GM21786 (cell line): Measurements from ENCODE around the gene ITGA6.

ENCODE experiments used
- ATAC-seq: cut with Tn5 transposase; IDR thresholded peaks from one replicate; pipeline ENCODE4 v1.9.1; 2021; ENCODE audit not compliant: unreplicated experiment

The ITGA6 gene

DNA sequence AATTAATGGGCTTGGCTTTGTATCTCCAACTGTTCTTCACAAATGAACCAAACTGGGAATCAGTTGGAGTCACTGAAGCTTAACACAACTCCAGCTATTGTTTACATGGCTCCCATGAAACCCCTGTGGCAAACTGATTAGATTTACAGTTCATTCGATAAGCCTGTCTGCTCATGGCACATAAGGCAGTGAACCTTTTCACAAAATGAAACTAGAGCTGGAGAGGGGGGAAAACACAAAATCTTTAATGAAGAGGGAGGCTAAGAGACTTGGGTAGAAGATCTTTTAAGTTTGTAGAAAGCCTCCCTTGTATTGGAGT is 11.6 kb upstream of the ITGA6 start:
- no peak for ATAC-seq

DNA sequence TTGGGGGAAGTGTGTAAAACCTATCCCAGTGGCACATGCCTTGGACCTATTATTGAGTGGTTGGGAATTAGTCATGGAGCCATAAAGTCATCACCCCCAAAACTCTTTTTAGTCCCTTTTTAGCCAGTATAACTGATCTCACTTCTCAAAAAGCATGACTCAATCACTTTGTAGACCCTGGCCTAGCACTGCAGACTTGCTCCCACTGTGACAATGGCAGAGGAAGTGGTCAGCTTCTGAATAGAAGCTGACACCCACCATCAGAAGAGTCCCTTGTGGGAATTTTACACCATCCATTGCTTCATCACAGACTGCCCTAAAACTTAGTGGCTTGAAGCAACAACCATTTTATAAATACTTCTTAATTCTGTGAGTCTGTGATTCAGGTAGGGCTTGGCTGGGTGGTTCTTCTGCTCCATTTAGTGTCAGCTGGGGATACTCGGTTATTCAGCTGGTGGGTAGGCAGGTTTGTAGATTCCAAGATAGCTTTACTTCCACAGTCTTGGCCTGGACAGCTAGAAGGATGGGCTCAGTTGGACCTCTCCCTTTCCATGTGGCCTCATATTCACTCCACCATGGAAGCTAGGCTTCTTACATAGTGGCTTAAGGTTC is 10.8 kb upstream of the ITGA6 start:
- no peak for ATAC-seq

DNA sequence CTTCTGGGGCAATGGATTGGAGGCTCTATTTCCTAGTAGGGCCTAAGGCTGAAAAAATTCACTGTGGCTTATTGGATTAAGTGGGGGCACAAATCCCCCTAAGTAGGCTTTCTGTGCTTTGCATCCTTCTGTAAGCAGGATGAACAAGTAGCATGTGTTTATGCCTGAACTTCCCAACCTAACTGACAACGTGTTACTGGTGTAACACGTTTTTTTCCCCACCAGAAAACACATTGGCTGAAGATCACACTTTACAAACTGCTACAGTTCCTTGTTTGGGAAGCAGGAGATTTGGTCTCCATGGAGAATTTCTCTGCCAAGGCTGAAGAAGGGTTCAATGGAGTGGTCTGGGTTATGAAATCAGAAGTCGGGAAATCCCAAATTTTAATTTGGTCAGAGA is 7.2 kb upstream of the ITGA6 start:
- no peak for ATAC-seq

DNA sequence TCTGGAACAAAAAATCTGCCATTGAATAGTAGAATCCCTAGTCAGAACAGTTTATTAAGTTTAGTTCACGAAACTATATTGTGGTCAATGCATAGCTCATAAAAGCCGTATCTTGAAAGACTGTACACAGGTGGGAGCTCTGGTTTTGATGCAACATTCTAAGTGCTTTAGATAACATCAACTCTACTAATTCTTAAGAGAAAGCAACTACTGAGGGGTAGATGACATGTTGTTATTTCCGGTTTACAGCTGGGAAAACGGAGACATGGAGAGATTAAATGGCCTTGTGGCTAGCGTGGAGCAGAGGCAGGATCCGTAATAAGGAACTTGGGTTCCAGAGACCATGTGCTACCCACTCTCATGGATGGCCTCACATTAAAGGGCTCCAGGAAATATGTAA is 4.2 kb upstream of the ITGA6 start:
- ATAC-seq = no peak

DNA sequence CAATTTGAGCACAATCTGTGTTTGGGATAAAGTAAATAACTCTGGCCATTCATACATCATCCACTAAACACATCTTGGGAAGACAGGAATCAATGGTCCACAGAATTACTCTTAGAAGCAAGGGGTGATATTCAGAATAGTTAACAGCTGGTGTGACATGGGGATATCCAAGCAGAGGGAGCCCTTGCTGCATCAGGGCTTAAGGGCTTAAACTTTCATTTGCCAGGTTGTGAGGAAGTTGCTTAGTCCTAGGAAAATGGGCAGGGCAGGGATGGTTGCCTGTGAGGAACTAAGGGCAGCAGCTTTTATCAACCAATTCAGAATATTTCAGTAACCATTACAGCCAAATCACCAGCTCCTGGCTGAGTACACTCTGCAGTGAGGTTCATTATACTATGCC is 2.0 kb upstream of the ITGA6 start:
- ATAC-seq = no peak

DNA sequence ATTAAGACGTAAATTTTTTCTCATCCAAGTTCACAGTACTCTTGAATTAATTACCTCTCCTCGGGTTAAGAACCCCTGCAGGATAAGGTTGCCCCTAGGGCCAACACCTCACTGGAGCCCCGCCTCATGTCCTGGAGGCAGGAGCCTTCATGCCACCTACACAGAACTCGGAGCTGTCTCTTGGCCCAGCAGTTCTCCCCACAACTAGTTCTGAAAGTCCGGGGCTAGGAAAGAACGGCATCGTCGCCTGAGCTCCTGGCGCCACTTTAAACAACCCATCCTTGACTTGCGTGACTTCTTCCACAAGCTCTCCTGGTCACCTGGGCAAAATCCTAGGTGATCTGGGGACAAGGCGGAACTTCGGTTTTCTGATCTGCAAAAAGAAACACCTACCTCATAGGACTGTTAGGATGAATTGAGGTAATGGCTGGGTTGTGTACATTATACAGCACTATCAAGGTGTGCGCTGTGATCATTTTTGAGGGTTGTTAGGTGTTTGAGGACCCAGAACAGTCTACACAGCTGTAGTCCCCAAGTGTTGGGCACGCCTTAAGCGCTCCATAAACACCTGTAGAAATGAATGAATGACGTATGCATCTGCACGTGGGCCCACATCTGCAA is 641 bp upstream of the ITGA6 start:
- no peak for ATAC-seq

DNA sequence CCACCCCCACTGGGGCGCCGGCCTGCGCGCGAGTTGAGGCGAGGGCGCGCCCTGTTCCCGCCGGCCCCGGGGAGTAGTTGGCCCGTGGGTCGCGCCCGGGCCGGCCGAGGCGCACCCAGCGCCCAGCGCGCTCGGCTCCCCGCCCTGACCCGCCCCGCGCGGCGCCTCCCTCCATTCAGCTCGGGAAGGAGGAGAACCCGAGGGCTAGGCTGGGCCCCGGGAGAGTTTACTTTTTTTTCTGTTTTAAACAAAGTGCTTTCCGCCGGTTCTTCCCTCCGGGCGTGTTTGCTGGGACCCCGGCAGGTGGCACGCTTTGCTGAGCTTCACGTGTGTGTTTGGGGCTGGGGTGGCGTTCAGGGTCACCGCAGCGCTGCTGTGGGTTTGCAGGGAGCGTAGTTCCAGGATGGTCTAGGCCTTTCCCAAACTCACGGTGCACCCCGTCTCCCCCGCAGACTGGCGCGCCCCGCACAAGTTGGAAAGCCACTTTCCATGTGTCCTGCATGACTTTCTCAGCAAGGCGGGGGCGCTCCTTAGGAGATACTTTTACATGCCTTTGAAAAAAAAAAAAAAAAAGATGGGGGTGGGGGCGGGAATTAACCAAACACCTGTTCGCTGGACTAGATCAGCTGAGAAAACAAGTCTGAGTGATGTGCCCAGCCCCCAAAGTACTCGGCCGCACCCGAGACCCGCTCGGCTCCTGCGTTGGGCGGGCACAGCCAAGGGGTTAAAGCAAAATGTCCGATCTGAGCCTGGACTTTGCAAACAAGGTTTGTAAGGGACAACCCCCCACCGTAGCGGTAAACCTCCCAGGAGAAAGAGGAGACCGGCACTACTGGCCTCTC is 825 bp downstream of the ITGA6 start:
- no peak for ATAC-seq

DNA sequence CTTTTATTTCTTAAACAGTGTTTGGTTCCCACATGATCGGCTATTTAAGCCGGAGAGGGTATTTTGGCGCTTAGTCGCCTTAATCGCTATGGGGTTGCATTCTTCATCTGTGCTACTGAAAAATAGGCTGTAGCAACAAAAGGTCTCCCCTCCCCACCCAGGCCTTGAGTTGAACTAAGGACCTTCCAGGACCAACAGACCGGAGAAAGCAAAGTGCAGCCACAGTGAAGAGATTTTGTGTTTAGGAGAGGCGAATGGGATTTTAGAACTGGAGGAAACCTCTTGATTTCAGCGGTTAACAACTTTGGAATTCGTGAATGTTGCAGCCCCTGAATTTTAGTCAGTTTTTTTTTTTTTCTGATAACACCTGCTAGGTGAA is 1.4 kb downstream of the ITGA6 start:
- ATAC-seq = no peak

DNA sequence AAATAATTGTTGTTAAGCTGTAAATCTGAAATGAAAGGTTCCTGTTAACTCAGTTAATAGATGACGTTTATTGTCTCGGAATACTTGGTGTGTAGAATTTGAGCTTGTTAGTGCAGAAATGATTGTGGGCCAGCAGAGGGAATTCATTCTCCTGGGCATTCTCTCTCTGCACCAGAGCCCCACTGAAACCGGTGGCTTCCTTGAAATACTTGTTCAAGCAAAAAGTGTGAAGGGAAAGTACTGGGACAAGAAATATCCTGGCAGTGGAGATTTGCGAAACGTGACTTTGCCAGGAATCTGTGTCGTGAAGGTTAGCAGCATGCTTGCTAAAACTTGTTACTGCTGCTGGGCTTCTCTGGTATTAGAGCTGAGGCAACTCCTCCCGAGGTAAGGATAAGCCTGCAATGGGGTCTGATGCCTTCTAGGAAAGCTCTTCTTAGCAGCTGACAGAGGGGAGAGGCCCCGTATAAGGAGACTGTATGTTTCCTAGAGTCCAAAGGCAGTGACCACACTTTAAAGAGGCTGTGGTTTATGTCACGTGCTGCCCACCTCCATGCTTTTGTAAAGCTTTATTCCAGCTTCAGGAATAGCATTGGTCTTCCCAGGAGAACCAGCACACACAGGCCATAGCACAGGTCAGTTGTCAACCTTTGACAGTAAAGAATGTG is 2.0 kb downstream of the ITGA6 start:
- no peak for ATAC-seq

DNA sequence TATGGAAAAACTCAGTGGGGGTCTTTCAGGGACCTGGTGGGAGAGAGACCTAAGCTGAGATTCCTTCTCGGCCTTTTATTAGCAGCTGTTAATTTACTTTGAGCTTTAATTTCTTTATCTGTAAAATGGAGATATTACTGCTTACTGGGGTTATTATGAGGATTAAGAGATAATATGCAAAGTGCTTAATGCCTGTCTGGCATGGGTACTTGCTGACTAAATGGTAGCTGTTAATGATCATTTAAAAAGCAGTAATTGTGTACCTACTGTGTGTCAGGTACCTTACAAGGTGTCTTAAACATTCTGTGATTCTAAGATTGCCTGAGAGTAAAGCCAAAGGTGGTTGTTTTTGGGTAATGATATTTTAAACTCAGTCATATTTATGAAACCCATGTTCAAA is 2.6 kb downstream of the ITGA6 start:
- ATAC-seq = no peak

DNA sequence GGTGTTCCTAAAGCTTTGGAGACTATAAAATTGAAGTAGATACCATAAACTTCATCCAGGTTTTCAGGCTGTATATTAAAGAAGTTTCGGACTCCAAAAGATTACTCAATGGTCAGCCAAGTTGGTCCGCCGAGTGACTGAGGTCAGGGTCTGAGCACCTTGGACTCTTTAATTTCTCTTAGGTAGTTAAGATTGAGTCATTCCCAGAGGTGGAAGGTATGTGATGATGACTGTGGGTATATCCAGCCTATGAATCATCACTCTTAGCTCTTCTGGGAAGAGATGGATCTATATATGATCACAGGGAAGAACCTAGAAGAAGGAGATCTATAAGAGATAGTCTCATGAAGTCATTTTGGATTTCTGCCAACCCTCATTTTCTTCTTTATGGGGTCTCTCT is 3.3 kb downstream of the ITGA6 start:
- ATAC-seq = no peak

DNA sequence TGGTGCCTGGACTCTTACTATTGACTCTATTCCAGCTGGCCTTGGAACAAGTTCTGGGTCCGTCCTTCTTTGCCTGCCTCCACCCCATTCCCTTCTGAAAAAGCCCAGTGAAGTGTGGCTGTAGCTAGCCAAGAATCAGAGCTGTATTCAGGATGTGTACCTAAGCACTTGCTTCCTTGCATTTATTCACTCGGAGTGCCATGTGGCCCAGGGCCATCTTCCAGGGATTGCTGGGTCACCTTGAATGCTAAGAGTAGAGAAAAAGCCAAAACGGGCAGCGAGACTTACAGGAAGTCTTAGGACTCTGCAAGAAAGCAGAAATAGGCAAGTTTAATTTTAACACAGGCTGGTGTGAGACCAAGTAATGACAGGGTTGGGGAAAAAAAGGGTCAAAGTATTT is 4.1 kb downstream of the ITGA6 start:
- no peak for ATAC-seq

DNA sequence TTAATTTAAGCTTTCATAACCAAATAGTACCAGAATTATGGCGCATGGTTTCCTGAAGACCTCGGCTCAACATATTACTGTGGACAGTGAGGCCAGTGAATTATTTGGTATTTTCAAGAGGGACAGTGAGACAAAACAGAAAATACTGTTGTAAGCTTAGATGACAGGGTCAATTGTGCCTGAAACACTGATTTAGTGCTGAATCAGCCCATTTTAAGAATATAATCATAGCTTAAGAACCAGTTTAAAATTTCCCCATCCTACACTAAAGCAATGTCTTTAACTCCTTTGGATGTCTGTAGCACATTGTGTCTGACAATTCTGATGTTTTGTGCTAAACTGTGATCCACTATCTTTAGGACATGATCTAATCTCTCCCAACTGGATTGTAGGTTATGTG is 4.6 kb downstream of the ITGA6 start:
- no peak for ATAC-seq

DNA sequence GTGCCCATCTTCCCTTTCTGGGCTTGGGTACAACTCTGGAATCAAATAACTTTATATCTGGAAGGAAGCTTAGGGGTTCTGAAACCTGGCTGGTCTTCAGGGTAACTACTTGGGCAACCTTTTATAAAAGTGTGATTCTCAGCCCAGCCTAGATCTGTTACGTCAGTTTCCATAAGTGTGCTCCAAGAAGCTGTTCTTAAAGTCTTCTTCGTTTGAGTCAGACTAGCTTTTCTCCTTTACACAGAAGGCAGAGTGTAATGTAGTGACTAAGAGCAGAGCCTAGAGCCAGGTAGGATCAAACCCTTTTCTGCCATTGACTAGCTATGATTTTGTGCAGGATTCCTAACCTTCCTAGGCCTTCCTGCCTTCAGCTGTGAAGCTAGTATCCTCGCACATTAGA is 5.8 kb downstream of the ITGA6 start:
- ATAC-seq = no peak

DNA sequence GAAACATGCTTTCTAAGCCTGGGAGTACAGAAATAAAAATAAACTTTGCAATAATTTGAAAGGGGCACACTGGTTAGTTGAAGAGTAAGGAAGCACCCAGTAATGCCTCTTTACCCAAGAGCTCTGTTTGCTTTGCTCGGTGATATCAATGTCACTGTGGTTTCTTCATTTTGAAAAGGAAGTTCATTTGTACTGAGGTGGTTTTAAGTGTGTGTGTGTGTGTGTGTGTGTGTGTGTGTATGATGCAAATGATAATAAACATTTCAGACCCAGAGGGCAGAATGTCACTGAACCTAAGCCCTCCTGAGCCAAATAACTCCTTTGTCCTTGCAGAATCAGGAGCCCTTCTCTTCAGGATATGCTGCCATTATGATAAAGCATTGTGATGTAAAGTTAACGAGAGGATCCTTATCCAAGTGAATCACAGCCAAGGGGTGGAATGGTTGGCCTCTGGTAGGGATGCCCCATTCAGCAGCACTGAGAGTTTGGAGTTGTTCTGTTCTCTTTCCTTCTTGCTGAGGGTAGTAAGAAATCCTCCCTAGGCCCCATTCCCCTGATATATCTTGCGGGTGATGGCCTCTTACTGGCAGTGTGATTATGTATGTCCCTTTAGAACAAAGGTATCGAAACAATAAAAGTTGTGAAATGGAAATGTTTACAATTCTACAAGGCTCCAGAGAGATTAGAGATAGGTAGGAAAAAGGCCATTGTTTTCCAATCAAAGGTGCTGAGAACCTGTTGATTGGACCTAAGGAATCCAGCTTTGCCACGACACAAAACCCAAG is 7.6 kb downstream of the ITGA6 start:
- no peak for ATAC-seq

DNA sequence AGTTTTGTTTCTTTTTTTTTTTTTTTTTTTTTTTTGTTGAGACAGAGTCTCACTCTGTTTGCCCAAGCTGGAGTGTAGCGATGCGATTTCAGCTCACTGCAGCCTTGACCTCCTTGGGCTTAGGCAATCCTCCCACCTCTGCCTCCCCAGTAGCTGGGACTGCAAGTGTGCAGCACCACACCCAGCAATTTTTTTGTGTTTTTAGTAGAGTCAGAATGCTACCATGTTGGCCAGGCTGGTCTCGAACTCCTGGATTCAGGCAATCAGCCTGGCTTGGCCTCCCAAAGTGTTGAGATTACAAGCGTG is 8.2 kb downstream of the ITGA6 start:
- no peak for ATAC-seq

DNA sequence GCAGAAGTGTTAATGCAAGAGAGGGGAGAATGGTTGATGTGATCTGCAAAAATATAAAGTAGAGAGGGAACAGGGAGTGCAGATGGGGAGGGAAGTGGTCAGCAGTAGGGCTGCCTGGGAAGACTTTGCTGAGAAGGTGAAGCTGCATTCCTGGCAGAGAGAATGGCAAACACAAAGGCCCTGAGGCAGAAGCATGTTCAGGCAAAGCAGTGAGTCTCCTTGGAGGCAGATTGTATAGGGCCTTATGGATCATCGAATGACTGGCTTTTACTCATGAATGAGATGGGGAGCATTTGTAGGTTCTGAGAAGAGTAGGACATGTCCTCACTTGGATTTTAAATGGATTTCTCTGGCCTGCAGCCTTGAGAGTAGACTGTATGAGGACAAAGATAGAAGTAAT is 9.5 kb downstream of the ITGA6 start:
- no peak for ATAC-seq

DNA sequence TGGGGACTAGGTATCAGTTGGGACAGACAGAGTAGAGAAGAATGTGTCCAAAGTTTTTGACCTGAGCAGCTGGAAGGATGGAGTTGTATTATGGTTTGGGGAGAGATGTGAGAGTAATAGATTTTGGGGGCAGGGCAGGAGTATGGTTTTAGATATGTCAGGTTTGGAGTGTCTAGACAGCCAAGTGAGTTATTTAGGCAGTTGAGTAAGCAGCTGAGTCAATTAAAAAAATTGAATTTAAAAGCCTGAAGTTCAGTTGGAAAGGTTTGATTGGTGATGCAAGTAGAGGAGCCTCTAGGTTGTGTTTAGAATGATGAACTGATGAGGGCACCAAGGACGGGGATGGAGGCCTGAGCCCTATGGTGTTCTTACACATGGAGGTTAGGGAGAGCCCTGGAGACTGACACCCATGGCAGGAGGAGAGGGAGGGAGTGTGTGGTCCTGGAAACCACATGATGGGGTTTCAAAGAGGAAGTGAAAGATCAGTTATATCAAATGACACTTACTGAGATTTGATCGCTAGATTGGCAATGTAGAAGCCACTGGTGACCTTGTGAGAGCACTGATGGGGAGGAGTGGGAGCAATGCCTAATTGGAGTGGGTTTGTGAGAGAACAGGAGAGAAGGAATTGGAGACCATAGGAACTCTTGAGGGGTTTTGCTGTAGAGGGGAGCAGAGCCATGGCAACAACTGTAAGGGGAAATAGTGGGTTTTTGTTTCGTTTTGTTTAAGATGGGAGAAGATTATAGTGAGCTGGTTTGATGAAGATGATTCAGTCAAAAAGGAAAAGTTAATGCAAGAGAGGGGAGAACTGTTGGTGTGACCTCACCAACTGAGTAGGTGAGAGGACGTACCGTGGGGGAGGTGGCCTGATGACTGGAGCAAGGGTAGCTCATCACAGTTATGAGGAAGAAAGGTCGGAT is 10.3 kb downstream of the ITGA6 start:
- ATAC-seq = peak; percentile 67

DNA sequence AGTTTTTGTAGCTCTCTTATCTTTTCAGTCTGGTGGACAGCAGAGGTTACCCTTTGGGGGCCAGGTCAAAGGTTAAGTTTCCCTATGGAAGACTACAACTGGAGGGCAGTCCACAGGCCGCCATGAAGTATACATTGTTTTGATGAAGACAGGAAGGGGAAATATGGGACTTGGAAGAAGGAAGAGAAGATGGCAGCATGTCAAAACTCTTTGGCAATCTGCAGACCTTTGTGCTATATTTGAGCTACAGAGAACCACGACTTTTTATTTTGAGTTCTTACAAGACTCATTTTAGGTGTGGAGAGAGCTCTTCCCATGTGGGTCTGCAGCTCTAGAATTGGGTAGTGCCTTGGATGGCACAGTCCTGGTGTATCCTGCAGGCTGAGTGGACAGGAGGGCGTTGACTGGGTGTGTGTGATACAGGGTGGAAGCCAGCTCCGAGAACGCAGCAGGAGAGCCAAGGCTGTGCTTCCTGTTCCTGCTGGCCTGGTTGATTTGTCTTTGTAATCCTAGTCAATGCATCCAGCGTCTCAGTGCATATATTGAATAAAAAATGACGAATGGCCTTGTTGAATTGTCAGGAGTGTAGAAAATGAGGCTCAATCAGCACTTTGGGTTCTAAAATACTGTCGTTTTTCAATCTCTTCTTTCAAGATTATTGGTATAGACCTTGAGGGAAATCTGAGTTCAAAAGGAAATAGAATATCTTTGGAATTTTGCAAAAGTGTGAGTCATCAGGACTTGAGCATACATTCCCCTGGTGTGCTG is 11.5 kb downstream of the ITGA6 start:
- ATAC-seq = no peak

DNA sequence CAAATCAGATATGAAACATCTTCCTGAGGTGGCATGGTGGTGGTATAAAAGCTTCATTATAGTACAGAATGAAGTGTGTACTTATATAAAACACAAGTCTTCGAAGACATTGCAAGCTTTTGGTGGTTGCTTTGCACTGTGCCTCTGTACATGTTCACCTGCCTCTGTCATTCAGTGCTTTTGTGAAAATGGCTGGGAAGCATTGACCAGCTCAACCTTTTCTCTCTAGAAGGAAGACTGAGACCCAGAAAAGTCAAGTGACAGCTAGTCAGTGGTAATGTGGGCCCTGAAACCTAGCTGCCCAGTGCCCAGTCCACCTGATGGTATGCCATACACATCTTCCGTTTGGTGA is 12.1 kb downstream of the ITGA6 start:
- ATAC-seq = no peak
